Endothelial cell of umbilical vein (primary cell): ENCODE data around the gene HUNK. TPM values are rescaled to one million over a fixed set of nuclear protein-coding genes. Genes with fewer than 3 reads are reported as not detected.

Experiments used
- BruUV-seq: library from RNA; stranded (reverse); fragments of 400-500 nt; replicated peaks from 2 replicates; lab custom pipeline; 2021; lab: Mats Ljungman, UMichigan
- CTCF ChIA-PET: fragments of 300-600, 350-600 bp; sonication (Branson Sonifier 250); formaldehyde crosslinking; loops from one replicate; lab custom pipeline; 2021; ENCODE audit warnings: antibody characterized with exemption, inconsistent platforms; lab: Charles Lee
- POLR2A ChIA-PET: fragments of 300-600, 350-600 bp; sonication (Branson Sonifier 250); formaldehyde crosslinking; loops from one replicate; lab custom pipeline; 2021; ENCODE audit warnings: antibody characterized with exemption, inconsistent platforms; lab: Charles Lee
- DNase-seq: peaks from one replicate; pipeline ENCODE4 v3.0.0-alpha.2; 2011; ENCODE audit warnings: low read depth, low spot score
- FAIRE-seq: peaks from 2 replicates; lab custom pipeline; 2011; peaks lifted over from hg19 to GRCh38; lab: Jason Lieb, UNC
- H2AFZ ChIP-seq: 2 replicates; pipeline ENCODE4 v1.6.0; 2012; ENCODE audit warnings: low read depth, low read length, control low read depth, inconsistent platforms
- H3K27ac ChIP-seq: 2 replicates; pipeline ENCODE4 v1.5.1; 2011; ENCODE audit warnings: low read depth, mild to moderate bottlenecking, control low read depth, low read length, moderate library complexity; ENCODE audit not compliant: insufficient read depth
- H3K27me3 ChIP-seq, 2 experiments: 2 replicates each; pipeline versions ENCODE4 v1.6.0 to v1.6.1; 2011; ENCODE audit warnings: low read length in 2 of 2, mixed read lengths in 1 of 2; ENCODE audit not compliant: control insufficient read depth in 2 of 2, insufficient read depth in 2 of 2
- H3K36me3 ChIP-seq, 2 experiments: 2 replicates in 1 of 2; 3 replicates in 1 of 2; pipeline ENCODE4 v1.5.1; 2011; ENCODE audit warnings: low read length in 2 of 2, mild to moderate bottlenecking in 1 of 2, moderate library complexity in 1 of 2; ENCODE audit not compliant: control insufficient read depth in 2 of 2, insufficient read depth in 2 of 2; ENCODE audit errors: extremely low read depth in 1 of 2
- H3K4me1 ChIP-seq: 3 replicates; pipeline ENCODE4 v1.5.1; 2011; ENCODE audit warnings: mild to moderate bottlenecking, low read length; ENCODE audit not compliant: control insufficient read depth, insufficient read depth; ENCODE audit errors: extremely low read depth
- H3K4me2 ChIP-seq: 2 replicates; pipeline ENCODE4 v1.6.1; 2011; ENCODE audit warnings: low read length, control low read depth, mixed read lengths; ENCODE audit not compliant: insufficient read depth
- H3K4me3 ChIP-seq, 3 experiments: fragments of 200-600 bp in 1 of 3; sonication (generic), shearing (Covaris generic) in 1 of 3; replicated peaks in 1 of 3; 2 replicates each; pipeline ENCODE4 v1.5.1; 2011 to 2016; ENCODE audit warnings: control low read depth in 3 of 3, low read length in 3 of 3, mild to moderate bottlenecking in 2 of 3, inconsistent platforms in 1 of 3, low read depth in 1 of 3, moderate library complexity in 1 of 3; ENCODE audit not compliant: insufficient read depth in 1 of 3
- H3K79me2 ChIP-seq: 2 replicates; pipeline ENCODE4 v1.6.0; 2012; ENCODE audit warnings: low read length, inconsistent platforms; ENCODE audit not compliant: control insufficient read depth, insufficient read depth
- H3K9ac ChIP-seq: replicated peaks from 2 replicates; pipeline ENCODE3; 2011; ENCODE audit warnings: low read length, control low read depth; ENCODE audit not compliant: insufficient read depth; ENCODE audit errors: extremely low read depth
- H3K9me1 ChIP-seq: replicated peaks from 3 replicates; pipeline ENCODE4 v1.6.0; 2011; ENCODE audit warnings: mild to moderate bottlenecking, low read length; ENCODE audit not compliant: control insufficient read depth, insufficient read depth; ENCODE audit errors: extremely low read depth
- H3K9me3 ChIP-seq: replicated peaks from 2 replicates; pipeline ENCODE4 v1.5.1; 2012; ENCODE audit warnings: low read length, inconsistent platforms; ENCODE audit not compliant: control insufficient read depth, insufficient read depth
- H4K20me1 ChIP-seq: replicated peaks from 2 replicates; pipeline ENCODE3; 2011; ENCODE audit warnings: mild to moderate bottlenecking, low read length; ENCODE audit not compliant: control insufficient read depth, insufficient read depth; ENCODE audit errors: extremely low read depth
- EZH2 ChIP-seq: IDR thresholded peaks from 2 replicates; pipeline ENCODE4 v1.6.1; 2012; ENCODE audit warnings: borderline replicate concordance, low read depth, mild to moderate bottlenecking, moderate library complexity, low read length, inconsistent platforms; ENCODE audit not compliant: severe bottlenecking
- FOS ChIP-seq: IDR thresholded peaks from 2 replicates; pipeline ENCODE4 v1.6.1; 2011; ENCODE audit warnings: mild to moderate bottlenecking, low read length, moderate library complexity, borderline replicate concordance; ENCODE audit not compliant: insufficient read depth
- GATA2 ChIP-seq: IDR thresholded peaks from 2 replicates; pipeline ENCODE4 v1.7.0; 2011; ENCODE audit warnings: low read depth, mild to moderate bottlenecking, moderate library complexity, mixed read lengths, low read length; ENCODE audit not compliant: insufficient read length, insufficient read depth
- JUN ChIP-seq: IDR thresholded peaks from 2 replicates; pipeline ENCODE4 v1.6.1; 2011; ENCODE audit warnings: borderline replicate concordance, low read depth; ENCODE audit not compliant: insufficient read length, insufficient read depth
- MYC ChIP-seq: IDR thresholded peaks from one replicate; pipeline ENCODE4 v1.6.1; 2011; ENCODE audit warnings: mild to moderate bottlenecking, low read depth, low read length
- POLR2A ChIP-seq: IDR thresholded peaks from 2 replicates; pipeline ENCODE4 v1.6.1; 2012; ENCODE audit warnings: low read depth, mild to moderate bottlenecking, control low read depth, low read length
- POLR2AphosphoS5 ChIP-seq: IDR thresholded peaks from 2 replicates; pipeline ENCODE4 v1.6.1; 2012; ENCODE audit warnings: low read depth, mild to moderate bottlenecking, control low read depth, low read length, moderate library complexity; ENCODE audit not compliant: insufficient read depth
- dilution Hi-C: fragments of 300-500 bp; cut with MboI; formaldehyde crosslinking; loops from one replicate; pipeline ENCODE4 v1.15.0; 2019; ENCODE audit warnings: low sequenced_read_pairs; ENCODE audit not compliant: extremely low pct_ligation_motif_present
- intact Hi-C: fragments of 100-400 bp; cut with micrococcal nuclease; formaldehyde crosslinking; loops from one replicate; pipeline ENCODE4 v1.10.0; 2022
- polyA plus RNA-seq, 4 experiments: library from polyadenylated mRNA; depleted of rRNA in 3 of 4; stranded (reverse) in 3 of 4; unstranded in 1 of 4; fragments of >200 nt; gene quantifications; 2 replicates each; pipeline versions ENCODE4 v1.2.1 to v1.2.3, GENCODE V29; 2011 to 2012; ENCODE audit warnings: missing spikeins in 1 of 4
- total RNA-seq: library from RNA; stranded (reverse); gene quantifications from 2 replicates; pipeline ENCODE4 v1.2.3, GENCODE V29; 2021
- TF ChIP-seq, protein P1 (sequence below): IDR thresholded peaks from 2 replicates; pipeline ENCODE4 v1.6.1; 2011; ENCODE audit not compliant: insufficient read depth, insufficient read length
- TF ChIP-seq, protein P2 (sequence below), 2 donors: IDR thresholded peaks; 1 replicate in 1 of 2; 2 replicates in 1 of 2; pipeline ENCODE4 v1.5.1; 2011; ENCODE audit warnings: low read length in 2 of 2, mild to moderate bottlenecking in 2 of 2, moderate library complexity in 2 of 2, control low read depth in 1 of 2, inconsistent platforms in 1 of 2, low read depth in 1 of 2; ENCODE audit not compliant: insufficient read depth in 1 of 2; ENCODE audit errors: extremely low read depth in 1 of 2

Gene HUNK
- total and polyA plus RNA-seq, 2 donors (not counting 3 experiments of a cell fraction or from before 2014, with no cell fraction given), result not detected

DNA sequence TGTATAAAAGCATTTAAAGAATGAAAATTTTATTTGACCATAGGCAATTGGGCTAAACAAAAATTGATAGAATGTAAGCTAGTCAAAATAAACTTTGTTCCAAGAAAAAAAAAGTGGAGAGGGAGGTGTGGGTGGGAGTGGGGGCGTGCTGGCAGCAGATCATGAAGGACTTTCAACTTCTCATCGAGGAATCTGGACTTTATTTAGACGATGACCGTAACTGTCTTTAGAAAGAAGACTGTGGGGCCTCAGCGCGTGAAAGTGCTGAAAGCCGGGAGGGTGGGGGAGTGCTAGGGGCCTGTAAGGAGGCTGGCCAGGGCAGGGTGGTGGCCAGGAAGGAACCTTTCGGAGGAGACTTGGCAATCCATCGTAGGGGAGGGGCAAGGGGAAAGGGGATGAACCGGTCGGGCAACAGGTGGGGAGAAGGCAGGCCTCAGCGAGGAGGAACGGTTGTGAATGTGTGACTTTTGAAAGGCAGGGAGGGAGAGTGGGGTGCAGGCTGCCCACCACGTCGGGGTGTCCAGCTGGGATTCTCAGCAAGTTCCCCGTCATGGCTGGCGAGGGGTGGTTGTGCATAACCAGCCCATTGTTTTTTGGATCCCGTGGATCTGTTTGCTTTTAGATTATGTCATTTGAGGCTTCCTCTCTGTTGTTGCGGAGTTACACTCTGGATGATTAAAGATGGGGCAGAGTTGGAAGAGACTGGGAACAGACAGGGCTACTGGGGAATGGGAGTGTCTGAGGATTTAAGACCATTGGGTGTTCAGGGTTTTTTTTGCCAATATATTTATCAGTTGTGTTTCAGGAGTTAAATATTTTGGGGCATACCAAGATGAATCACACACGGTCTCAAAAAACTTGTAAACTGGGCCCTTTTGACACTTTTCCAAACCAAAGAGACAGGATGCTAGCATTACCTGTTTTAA, 35.5 kb downstream of the HUNK start:
- Histone ChIP-seq H3K9me3 (no peaks in the 10 kb centered on the region), H3K79me2 (no peaks in the 10 kb centered on the region), H3K36me3 (no peaks in the 10 kb centered on the region), H3K4me3 (no peak overlapping the region), H3K9ac (no peak overlapping the region), H3K9me1 (no peaks in the 10 kb centered on the region), H4K20me1 (no peaks in the 10 kb centered on the region), H3K4me1 (no peaks in the 10 kb centered on the region), H3K27ac (no peak overlapping the region), H2AFZ (no peak overlapping the region), H3K27me3 (peaks cover 0 to 9% of the 10 kb centered on the region in 2 experiments), H3K4me2 (no peak overlapping the region)
- POLR2A ChIA-PET, result no interaction called here
- intact Hi-C loops (no loop called here), dilution Hi-C loops (no loop called here)
- FAIRE-seq (no peak), DNase-seq (no peak)
- BruUV-seq, result no TSS peak
- CTCF ChIA-PET, result no interaction called here
- TF ChIP-seq GATA2, result no peak
- no peak for TF ChIP-seq JUN
- no peak for TF ChIP-seq FOS
- TF ChIP-seq, protein P1, sequence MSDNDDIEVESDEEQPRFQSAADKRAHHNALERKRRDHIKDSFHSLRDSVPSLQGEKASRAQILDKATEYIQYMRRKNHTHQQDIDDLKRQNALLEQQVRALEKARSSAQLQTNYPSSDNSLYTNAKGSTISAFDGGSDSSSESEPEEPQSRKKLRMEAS, result no peak
- TF ChIP-seq POLR2A, result no peak
- no peak for TF ChIP-seq MYC
- no peak for TF ChIP-seq EZH2
- TF ChIP-seq POLR2AphosphoS5, result no peak
- TF ChIP-seq, protein P2, sequence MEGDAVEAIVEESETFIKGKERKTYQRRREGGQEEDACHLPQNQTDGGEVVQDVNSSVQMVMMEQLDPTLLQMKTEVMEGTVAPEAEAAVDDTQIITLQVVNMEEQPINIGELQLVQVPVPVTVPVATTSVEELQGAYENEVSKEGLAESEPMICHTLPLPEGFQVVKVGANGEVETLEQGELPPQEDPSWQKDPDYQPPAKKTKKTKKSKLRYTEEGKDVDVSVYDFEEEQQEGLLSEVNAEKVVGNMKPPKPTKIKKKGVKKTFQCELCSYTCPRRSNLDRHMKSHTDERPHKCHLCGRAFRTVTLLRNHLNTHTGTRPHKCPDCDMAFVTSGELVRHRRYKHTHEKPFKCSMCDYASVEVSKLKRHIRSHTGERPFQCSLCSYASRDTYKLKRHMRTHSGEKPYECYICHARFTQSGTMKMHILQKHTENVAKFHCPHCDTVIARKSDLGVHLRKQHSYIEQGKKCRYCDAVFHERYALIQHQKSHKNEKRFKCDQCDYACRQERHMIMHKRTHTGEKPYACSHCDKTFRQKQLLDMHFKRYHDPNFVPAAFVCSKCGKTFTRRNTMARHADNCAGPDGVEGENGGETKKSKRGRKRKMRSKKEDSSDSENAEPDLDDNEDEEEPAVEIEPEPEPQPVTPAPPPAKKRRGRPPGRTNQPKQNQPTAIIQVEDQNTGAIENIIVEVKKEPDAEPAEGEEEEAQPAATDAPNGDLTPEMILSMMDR (IDR thresholded peaks at IDR 0.05; ENCODE audit: extremely low read depth in 1 of 2, insufficient read depth in 1 of 2, low read depth in 1 of 2, low read length in 2 of 2), result no peak
